H1 (cell line): ENCODE data around the gene MMS19. TPM values are rescaled to one million over a fixed set of nuclear protein-coding genes. Genes with fewer than 3 reads are reported as not detected.

Experiments
- CTCF ChIA-PET: fragments of 300-600 bp; sonication (Branson Sonifier 250); formaldehyde crosslinking; loops from one replicate; lab custom pipeline; 2021; ENCODE audit not compliant: partially characterized antibody; lab: Charles Lee
- POLR2A ChIA-PET: fragments of 300-600 bp; sonication (Branson Sonifier 250); formaldehyde crosslinking; loops from one replicate; lab custom pipeline; 2021; ENCODE audit warnings: inconsistent platforms; ENCODE audit not compliant: partially characterized antibody; lab: Charles Lee
- DNase-seq, 2 experiments: peaks; one replicate each; pipeline versions ENCODE4 v3.0.0 to v3.0.0-alpha.2; 2010 to 2022; ENCODE audit warnings: low spot score in 2 of 2, low read depth in 1 of 2, mixed read lengths in 1 of 2
- FAIRE-seq: peaks from 2 replicates; lab custom pipeline; 2011; peaks lifted over from hg19 to GRCh38; lab: Jason Lieb, UNC
- H2AFZ ChIP-seq: 2 replicates; pipeline ENCODE4 v1.8.1; 2012; ENCODE audit warnings: low read length, inconsistent platforms
- H2AK5ac ChIP-seq: 2 replicates; pipeline ENCODE4 v1.6.1; 2013; ENCODE audit warnings: low read depth, low read length
- H2BK120ac ChIP-seq: replicated peaks from 2 replicates; pipeline ENCODE3; 2013; ENCODE audit warnings: low read depth, low read length, inconsistent platforms
- H2BK12ac ChIP-seq: 2 replicates; pipeline ENCODE4 v1.6.1; 2013; ENCODE audit warnings: low read depth, low read length
- H2BK15ac ChIP-seq: 2 replicates; pipeline ENCODE4 v1.6.1; 2013; ENCODE audit warnings: low read length
- H2BK20ac ChIP-seq: 2 replicates; pipeline ENCODE4 v1.6.1; 2013; ENCODE audit warnings: low read length
- H2BK5ac ChIP-seq: 2 replicates; pipeline ENCODE4 v1.6.1; 2013; ENCODE audit warnings: low read depth, low read length
- H3K14ac ChIP-seq: 2 replicates; pipeline ENCODE4 v1.6.1; 2013; ENCODE audit warnings: inconsistent platforms; ENCODE audit not compliant: insufficient read length
- H3K18ac ChIP-seq: 2 replicates; pipeline ENCODE4 v1.6.1; 2013; ENCODE audit warnings: low read length; ENCODE audit errors: extremely low read depth
- H3K23ac ChIP-seq: 2 replicates; pipeline ENCODE4 v1.6.1; 2013; ENCODE audit warnings: inconsistent platforms; ENCODE audit not compliant: insufficient read length
- H3K23me2 ChIP-seq: 2 replicates; pipeline ENCODE4 v1.6.1; 2013; ENCODE audit warnings: low read depth, low read length
- H3K27ac ChIP-seq: 2 replicates; pipeline ENCODE4 v1.6.1; 2011; ENCODE audit warnings: low read depth, low read length, inconsistent platforms
- H3K27me3 ChIP-seq, 4 experiments: replicated peaks in 1 of 4; 1 replicate in 1 of 4; 2 replicates in 3 of 4; pipeline versions ENCODE4 v1.6.1 to v1.8.1; 2011 to 2013; ENCODE audit warnings: low read length in 3 of 4, mild to moderate bottlenecking in 3 of 4, inconsistent platforms in 2 of 4, mixed read lengths in 2 of 4, moderate library complexity in 1 of 4; ENCODE audit not compliant: control insufficient read depth in 3 of 4, insufficient read depth in 3 of 4; ENCODE audit errors: extremely low read depth in 1 of 4
- H3K36me3 ChIP-seq, 4 experiments: 2 replicates each; pipeline versions ENCODE4 v1.6.1 to v1.8.1; 2011 to 2013; ENCODE audit warnings: mild to moderate bottlenecking in 4 of 4, low read length in 3 of 4, moderate library complexity in 2 of 4, control low read depth in 1 of 4, inconsistent platforms in 1 of 4; ENCODE audit not compliant: insufficient read depth in 4 of 4, control insufficient read depth in 2 of 4
- H3K4ac ChIP-seq: replicated peaks from 2 replicates; pipeline ENCODE3; 2013; ENCODE audit warnings: low read length, low read depth, mixed read lengths, inconsistent platforms; ENCODE audit not compliant: insufficient read length
- H3K4me1 ChIP-seq, 4 experiments: replicated peaks in 1 of 4; 1 replicate in 1 of 4; 2 replicates in 3 of 4; pipeline versions ENCODE4 v1.6.1 to v1.8.1; 2011 to 2013; ENCODE audit warnings: low read length in 3 of 4, inconsistent platforms in 2 of 4, mixed read lengths in 1 of 4; ENCODE audit not compliant: insufficient read depth in 4 of 4, control insufficient read depth in 3 of 4
- H3K4me2 ChIP-seq, 2 experiments: 2 replicates each; pipeline versions ENCODE4 v1.6.1 to v1.8.1; 2011 to 2013; ENCODE audit warnings: low read depth in 2 of 2, low read length in 2 of 2, control low read depth in 1 of 2, inconsistent platforms in 1 of 2, mild to moderate bottlenecking in 1 of 2; ENCODE audit not compliant: insufficient read depth in 1 of 2
- H3K4me3 ChIP-seq, 4 experiments: fragments of 200-600, 300-600 bp in 1 of 4; sonication (generic), shearing (Covaris generic), sonication (Bioruptor Twin) in 1 of 4; 2 replicates each; pipeline versions ENCODE4 v1.5.1 to v1.8.1; 2011 to 2016; ENCODE audit warnings: low read length in 4 of 4, low read depth in 3 of 4, control low read depth in 2 of 4, inconsistent platforms in 2 of 4, mild to moderate bottlenecking in 2 of 4, mixed read lengths in 1 of 4, moderate library complexity in 1 of 4; ENCODE audit not compliant: insufficient read depth in 2 of 4; ENCODE audit errors: extremely low read depth in 1 of 4
- H3K56ac ChIP-seq: replicated peaks from 2 replicates; pipeline ENCODE3; 2013; ENCODE audit warnings: low read depth, mild to moderate bottlenecking, mixed read lengths, low read length, inconsistent platforms; ENCODE audit not compliant: insufficient read length
- H3K79me1 ChIP-seq: 2 replicates; pipeline ENCODE4 v1.6.1; 2013; ENCODE audit warnings: low read depth, low read length, control low read depth
- H3K79me2 ChIP-seq, 2 experiments: 2 replicates each; pipeline versions ENCODE4 v1.6.1 to v1.8.1; 2012 to 2013; ENCODE audit warnings: low read length in 2 of 2, mild to moderate bottlenecking in 2 of 2, inconsistent platforms in 1 of 2; ENCODE audit not compliant: insufficient read depth in 2 of 2, control insufficient read depth in 1 of 2
- H3K9ac ChIP-seq, 4 experiments: replicated peaks in 1 of 4; 1 replicate in 1 of 4; 2 replicates in 3 of 4; pipeline versions ENCODE4 v1.6.1 to v1.8.1; 2011 to 2013; ENCODE audit warnings: low read depth in 3 of 4, low read length in 3 of 4, control low read depth in 2 of 4, mild to moderate bottlenecking in 2 of 4, moderate library complexity in 2 of 4, inconsistent platforms in 1 of 4; ENCODE audit errors: extremely low read depth in 1 of 4
- H3K9me3 ChIP-seq, 2 experiments: 2 replicates each; pipeline versions ENCODE4 v1.6.1 to v1.8.1; 2012 to 2013; ENCODE audit warnings: mild to moderate bottlenecking in 2 of 2, moderate library complexity in 2 of 2, control low read depth in 1 of 2, inconsistent platforms in 1 of 2, low read depth in 1 of 2, low read length in 1 of 2, mixed read lengths in 1 of 2; ENCODE audit not compliant: insufficient read depth in 2 of 2
- H4K20me1 ChIP-seq, 2 experiments: replicated peaks in 1 of 2; 2 replicates each; pipeline versions ENCODE3 to v1.8.1; 2011 to 2013; ENCODE audit warnings: inconsistent platforms in 2 of 2, low read length in 2 of 2, mild to moderate bottlenecking in 1 of 2; ENCODE audit not compliant: insufficient read depth in 2 of 2, control insufficient read depth in 1 of 2
- H4K5ac ChIP-seq: 2 replicates; pipeline ENCODE4 v1.6.1; 2013; ENCODE audit warnings: low read length, low read depth, mixed read lengths, inconsistent platforms; ENCODE audit not compliant: insufficient read length
- H4K8ac ChIP-seq: 2 replicates; pipeline ENCODE4 v1.8.0; 2013; ENCODE audit warnings: mild to moderate bottlenecking, moderate library complexity, low read length, inconsistent platforms; ENCODE audit not compliant: insufficient read depth; ENCODE audit errors: extremely low read depth
- H4K91ac ChIP-seq: replicated peaks from 2 replicates; pipeline ENCODE3; 2013; ENCODE audit warnings: low read length, mixed read lengths, inconsistent platforms; ENCODE audit not compliant: insufficient read length
- ASH2L ChIP-seq: fragments of 200-600, 300-600 bp; sonication (generic); IDR thresholded peaks from one replicate; pipeline ENCODE4 v1.7.1; 2017; ENCODE audit warnings: low read length
- CHD1 ChIP-seq: IDR thresholded peaks from 2 replicates; pipeline ENCODE4 v1.6.1; 2012; ENCODE audit warnings: low read depth, low read length, improper control_type of control experiment
- CHD2 ChIP-seq: IDR thresholded peaks from 2 replicates; pipeline ENCODE4 v1.6.1; 2012; ENCODE audit warnings: low read length, improper control_type of control experiment
- CREB1 ChIP-seq: IDR thresholded peaks from 2 replicates; pipeline ENCODE4 v1.6.1; 2012; ENCODE audit warnings: inconsistent platforms
- CTBP2 ChIP-seq: IDR thresholded peaks from 2 replicates; pipeline ENCODE4 v1.7.0; 2011; ENCODE audit warnings: borderline replicate concordance, mild to moderate bottlenecking, moderate library complexity, mixed read lengths, low read length; ENCODE audit not compliant: insufficient read depth, insufficient read length
- EGR1 ChIP-seq: IDR thresholded peaks from 2 replicates; pipeline ENCODE4 v1.6.1; 2011; ENCODE audit warnings: low read depth, low read length, borderline replicate concordance
- EP300 ChIP-seq, 2 experiments: IDR thresholded peaks; 1 replicate in 1 of 2; 2 replicates in 1 of 2; pipeline ENCODE4 v1.6.1; 2011 to 2012; ENCODE audit warnings: low read depth in 2 of 2, low read length in 2 of 2, mild to moderate bottlenecking in 2 of 2, borderline replicate concordance in 1 of 2, inconsistent platforms in 1 of 2, moderate library complexity in 1 of 2
- GTF2F1 ChIP-seq: IDR thresholded peaks from 2 replicates; pipeline ENCODE4 v1.6.1; 2012; ENCODE audit warnings: low read depth, low read length, improper control_type of control experiment, borderline replicate concordance
- HDAC6 ChIP-seq: IDR thresholded peaks from one replicate; pipeline ENCODE4 v1.7.1; 2012; ENCODE audit warnings: low read depth, mild to moderate bottlenecking, inconsistent platforms, low read length, moderate library complexity
- JUN ChIP-seq: IDR thresholded peaks from 2 replicates; pipeline ENCODE4 v1.6.1; 2011; ENCODE audit warnings: low read depth, mild to moderate bottlenecking, improper control_type of control experiment, low read length
- MAFK ChIP-seq: IDR thresholded peaks from 2 replicates; pipeline ENCODE4 v1.6.1; 2012; ENCODE audit warnings: low read depth, mild to moderate bottlenecking, improper control_type of control experiment, low read length
- NRF1 ChIP-seq: IDR thresholded peaks from 2 replicates; pipeline ENCODE4 v1.6.1; 2011; ENCODE audit warnings: mild to moderate bottlenecking, low read depth, low read length, improper control_type of control experiment
- SIRT6 ChIP-seq: IDR thresholded peaks from one replicate; pipeline ENCODE4 v1.7.1; 2012; ENCODE audit warnings: low read length, inconsistent platforms
- SRF ChIP-seq: IDR thresholded peaks from 2 replicates; pipeline ENCODE4 v1.6.1; 2011; ENCODE audit warnings: mild to moderate bottlenecking, low read depth, low read length, moderate library complexity
- WGBS, 2 experiments: shearing (Covaris generic) in 1 of 2; methylation state at CpG; one replicate each; pipeline versions ENCODE4 v1.1.6 to v1.1.7; 2013 to 2015; ENCODE audit warnings: low lambda C conversion rate in 2 of 2, mixed read lengths in 2 of 2, inconsistent platforms in 1 of 2, low coverage in 1 of 2, missing lambda C conversion rate in 1 of 2; ENCODE audit not compliant: insufficient replicate concordance in 2 of 2, insufficient coverage in 1 of 2, insufficient read length in 1 of 2; ENCODE audit errors: extremely low coverage in 1 of 2, missing lambda C conversion rate in 1 of 2; 5-methylcytosine and 5-hydroxymethylcytosine counted together
- polyA plus RNA-seq, 7 experiments: library from polyadenylated mRNA; depleted of rRNA in 3 of 7; stranded (reverse) in 5 of 7; unstranded in 2 of 7; fragments of >200 nt in 5 of 7; fragments of 200-250 nt in 2 of 7; gene quantifications; 1 replicate in 5 of 7; 2 replicates in 1 of 7; 4 replicates in 1 of 7; pipeline versions ENCODE4 v1.2.1 to v1.2.3, GENCODE V29; 2011 to 2013; ENCODE audit warnings: missing spikeins in 2 of 7, mixed read lengths in 2 of 7
- total RNA-seq: library from RNA; stranded (reverse); fragmentation: NEBNext Ultra II Directional; extraction: Animal tissue kit (Norgen Biotek cat#: 25700); gene quantifications from 2 replicates; pipeline ENCODE4 v1.2.1, GENCODE V29; 2021
- TF ChIP-seq, protein P1 (sequence below): IDR thresholded peaks from 2 replicates; pipeline ENCODE4 v1.6.1; 2012; ENCODE audit warnings: inconsistent platforms

MMS19 gene
- total and polyA plus RNA-seq, 2 of the 8 experiments (the other 6 are each of a cell fraction or from before 2014, with no cell fraction given): 130 to 221 TPM

DNA sequence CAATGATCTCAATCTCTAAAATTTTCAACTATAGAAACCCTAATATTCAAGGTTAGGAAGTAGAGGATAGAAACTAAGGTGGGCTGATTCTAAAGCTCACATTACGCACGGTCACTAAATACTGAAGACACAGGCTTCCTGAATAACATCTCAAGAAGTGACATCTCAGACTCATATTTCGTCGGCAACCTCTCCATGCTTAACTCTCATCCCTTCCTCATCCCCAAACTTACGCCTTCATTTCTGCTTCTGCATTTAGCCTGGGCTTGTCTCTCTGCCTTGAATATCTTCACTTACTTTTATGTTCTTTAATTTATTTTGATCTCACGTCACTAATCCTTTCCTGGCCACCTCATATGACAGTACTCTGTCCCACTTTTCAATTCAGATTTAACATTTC lies 63.0 kb downstream of the MMS19 start:
- no peak overlapping the region for H3K14ac ChIP-seq
- H3K4me1 ChIP-seq: no peaks in the 10 kb centered on the region
- DNase-seq: no peak
- no peak overlapping the region for H4K5ac ChIP-seq
- H3K79me2 ChIP-seq: no peaks in the 10 kb centered on the region
- POLR2A ChIA-PET: interaction anchor here (0.9 to 10.5 kb wide), 17 partner anchors 9 to 252 kb away, joined by 3 to 185 read pairs (median 5); partner anchors contain the start of genes AVPI1, EXOSC1, RRP12 and ZDHHC16
- no peak overlapping the region for H2AK5ac ChIP-seq
- H4K20me1 ChIP-seq: peaks cover 2 to 7% of the 10 kb centered on the region in 2 experiments
- FAIRE-seq: no peak
- H2BK120ac ChIP-seq: no peak overlapping the region
- no peak overlapping the region for H2BK15ac ChIP-seq
- no peaks in the 10 kb centered on the region for H3K23me2 ChIP-seq
- H3K4me3 ChIP-seq: no peak overlapping the region
- H3K9me3 ChIP-seq: no peaks in the 10 kb centered on the region
- peaks cover 21 to 70% (median 53%) of the 10 kb centered on the region in 4 experiments for H3K36me3 ChIP-seq
- H2BK20ac ChIP-seq: no peak overlapping the region
- no peak overlapping the region for H3K18ac ChIP-seq
- H2BK12ac ChIP-seq: no peak overlapping the region
- H2BK5ac ChIP-seq: no peak overlapping the region
- CTCF ChIA-PET: interaction anchor here (0.7 to 2.3 kb wide), 4 partner anchors 23 to 96 kb away, joined by 3 to 13 read pairs (median 6); no protein-coding TSS in a partner anchor
- no peaks in the 10 kb centered on the region for H3K79me1 ChIP-seq
- H3K4me2 ChIP-seq: no peak overlapping the region
- no peak overlapping the region for H4K8ac ChIP-seq
- no peak overlapping the region for H3K27ac ChIP-seq
- no peaks in the 10 kb centered on the region for H3K27me3 ChIP-seq
- H4K91ac ChIP-seq: no peak overlapping the region
- H3K4ac ChIP-seq: no peak overlapping the region
- no peak overlapping the region for H3K9ac ChIP-seq
- H3K23ac ChIP-seq: no peak overlapping the region
- no peak overlapping the region for H3K56ac ChIP-seq
- no peak overlapping the region for H2AFZ ChIP-seq
- 90 to 100% methylated on average over 1 to 6 of the region's 6 CpGs for WGBS, 2 experiments
- TF ChIP-seq SRF: no peak
- no peak for TF ChIP-seq NRF1
- TF ChIP-seq EGR1: no peak
- no peak for TF ChIP-seq CREB1
- no peak for TF ChIP-seq EP300 (IDR thresholded peaks at IDR 0.05; ENCODE audit: borderline replicate concordance in 1 of 2, low read depth in 2 of 2, low read length in 2 of 2)
- TF ChIP-seq MAFK: no peak
- TF ChIP-seq CHD2: no peak
- no peak for TF ChIP-seq JUN
- TF ChIP-seq, protein P1, sequence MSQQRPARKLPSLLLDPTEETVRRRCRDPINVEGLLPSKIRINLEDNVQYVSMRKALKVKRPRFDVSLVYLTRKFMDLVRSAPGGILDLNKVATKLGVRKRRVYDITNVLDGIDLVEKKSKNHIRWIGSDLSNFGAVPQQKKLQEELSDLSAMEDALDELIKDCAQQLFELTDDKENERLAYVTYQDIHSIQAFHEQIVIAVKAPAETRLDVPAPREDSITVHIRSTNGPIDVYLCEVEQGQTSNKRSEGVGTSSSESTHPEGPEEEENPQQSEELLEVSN: no peak
- no peak for TF ChIP-seq CHD1
- TF ChIP-seq HDAC6: no peak
- TF ChIP-seq GTF2F1: no peak
- no peak for TF ChIP-seq CTBP2
- TF ChIP-seq ASH2L: no peak
- no peak for TF ChIP-seq SIRT6
